GM23338 (cell line): ENCODE results near the gene HMCN2. TPM values are rescaled to one million over a fixed set of nuclear protein-coding genes. Genes with fewer than 3 reads are reported as not detected.

Source experiments
- ATAC-seq: fragments of 200-7000 bp; cut with Tn5 transposase; 3 replicates; pipeline ENCODE4 v1.9.1; 2020
- DNase-seq: peaks from one replicate; pipeline ENCODE4 v3.0.0-alpha.2; 2015; ENCODE audit warnings: low spot score
- H2AFZ ChIP-seq: fragments of 200-600 bp; sonication (generic); 2 replicates; pipeline ENCODE4 v1.8.0; 2016; ENCODE audit warnings: antibody characterized with exemption, mild to moderate bottlenecking, moderate library complexity
- H3F3A ChIP-seq: fragments of 200-600 bp; sonication (generic); replicated peaks from 2 replicates; pipeline ENCODE4 v1.8.0; 2017; ENCODE audit warnings: antibody characterized with exemption, mixed run types, low read depth
- H3K27ac ChIP-seq: fragments of 200-600 bp; sonication (generic); 2 replicates; pipeline ENCODE4 v1.6.1; 2016; ENCODE audit warnings: low read depth
- H3K27me3 ChIP-seq: fragments of 200-600 bp; sonication (generic); 2 replicates; pipeline ENCODE4 v1.8.0; 2016; ENCODE audit warnings: mild to moderate bottlenecking, mixed run types, moderate library complexity; ENCODE audit not compliant: insufficient read depth
- H3K36me3 ChIP-seq: fragments of 200-600 bp; sonication (generic); 2 replicates; pipeline ENCODE4 v1.8.0; 2016; ENCODE audit warnings: mild to moderate bottlenecking; ENCODE audit not compliant: insufficient read depth
- H3K4me1 ChIP-seq: fragments of 200-600 bp; sonication (generic); 2 replicates; pipeline ENCODE4 v1.8.0; 2016; ENCODE audit warnings: mild to moderate bottlenecking, moderate library complexity; ENCODE audit not compliant: insufficient read depth
- H3K4me2 ChIP-seq: fragments of 200-600 bp; sonication (generic); 2 replicates; pipeline ENCODE4 v1.7.1; 2017; ENCODE audit warnings: mixed run types
- H3K4me3 ChIP-seq: fragments of 200-600 bp; sonication (generic); 2 replicates; pipeline ENCODE4 v1.6.1; 2016; ENCODE audit warnings: mixed run types
- H3K79me2 ChIP-seq: fragments of 200-600 bp; sonication (generic); replicated peaks from 2 replicates; pipeline ENCODE4 v1.8.0; 2017; ENCODE audit warnings: mild to moderate bottlenecking; ENCODE audit not compliant: insufficient read depth
- H3K9me2 ChIP-seq: fragments of 200-600 bp; sonication (generic); 2 replicates; pipeline ENCODE4 v1.8.0; 2017; ENCODE audit not compliant: insufficient read depth
- H4K20me1 ChIP-seq: fragments of 200-600 bp; sonication (generic); replicated peaks from 2 replicates; pipeline ENCODE4 v1.8.0; 2017; ENCODE audit warnings: mild to moderate bottlenecking; ENCODE audit not compliant: insufficient read depth
- H3K27ac Mint-ChIP-seq: 2 replicates; pipeline ENCODE4 v1.8.0; 2020; ENCODE audit warnings: inconsistent platforms, mild to moderate bottlenecking, moderate library complexity, mixed read lengths
- H3K27me3 Mint-ChIP-seq: 3 replicates; pipeline ENCODE4 v1.8.0; 2022; ENCODE audit warnings: low read depth, mild to moderate bottlenecking, moderate library complexity, mixed read lengths, inconsistent platforms; ENCODE audit not compliant: insufficient read depth, poor library complexity
- H3K36me3 Mint-ChIP-seq: 3 replicates; pipeline ENCODE4 v1.8.0; 2021; ENCODE audit warnings: low read depth, mild to moderate bottlenecking, inconsistent platforms, moderate library complexity, mixed read lengths
- H3K4me1 Mint-ChIP-seq: 3 replicates; pipeline ENCODE4 v1.8.0; 2020; ENCODE audit warnings: mild to moderate bottlenecking, inconsistent platforms, mixed read lengths
- H3K4me3 Mint-ChIP-seq: 3 replicates; pipeline ENCODE4 v1.8.0; 2021; ENCODE audit warnings: moderate library complexity, mild to moderate bottlenecking, inconsistent platforms, mixed read lengths
- H3K9me3 Mint-ChIP-seq: 3 replicates; pipeline ENCODE4 v1.8.0; 2020; ENCODE audit warnings: moderate library complexity, mild to moderate bottlenecking, inconsistent platforms, mixed read lengths
- CREB1 ChIP-seq: fragments of 250-450 bp; sonication (Bioruptor Pico); IDR thresholded peaks from 2 replicates; pipeline ENCODE4 v1.5.0; 2020; ENCODE audit warnings: low read depth, mild to moderate bottlenecking, moderate library complexity
- EZH2 ChIP-seq: fragments of 200-600 bp; sonication (generic); IDR thresholded peaks from one replicate; pipeline ENCODE4 v1.8.0; 2017; ENCODE audit warnings: antibody characterized with exemption, mild to moderate bottlenecking, low read depth; ENCODE audit not compliant: unreplicated experiment
- EZH2phosphoT487 ChIP-seq: fragments of 200-600 bp; sonication (generic); IDR thresholded peaks from one replicate; pipeline ENCODE4 v1.8.1; 2018; ENCODE audit warnings: antibody characterized with exemption; ENCODE audit not compliant: unreplicated experiment
- NANOG ChIP-seq: IDR thresholded peaks from 2 replicates; pipeline ENCODE4 v1.6.1; 2016; ENCODE audit warnings: antibody characterized with exemption, borderline replicate concordance
- REST ChIP-seq: IDR thresholded peaks from one replicate; pipeline ENCODE4 v1.6.1; 2018; ENCODE audit warnings: antibody characterized with exemption; ENCODE audit not compliant: unreplicated experiment
- STAT1 ChIP-seq: IDR thresholded peaks from one replicate; pipeline ENCODE4 v1.6.1; 2016; ENCODE audit warnings: antibody characterized with exemption; ENCODE audit not compliant: unreplicated experiment
- ZNF114 ChIP-seq: fragments of 250-450 bp; sonication (Bioruptor Pico); IDR thresholded peaks from 2 replicates; pipeline ENCODE4 v1.5.0; 2020; ENCODE audit warnings: mild to moderate bottlenecking, moderate library complexity
- ZNF331 ChIP-seq: fragments of 250-450 bp; sonication (Bioruptor Pico); IDR thresholded peaks from 2 replicates; pipeline ENCODE4 v1.5.0; 2020; ENCODE audit warnings: low read depth, mild to moderate bottlenecking, moderate library complexity
- polyA plus RNA-seq: library from polyadenylated mRNA; unstranded; fragments of >200 nt; fragmentation: Nextera tagmentation; extraction: Ambion mirVana; gene quantifications from 2 replicates; pipeline ENCODE4 v1.2.1, GENCODE V29; 2016
- total RNA-seq: library from RNA; depleted of rRNA; stranded (reverse); fragments of >200 nt; shearing (Covaris generic); gene quantifications from 2 replicates; pipeline ENCODE4 v1.2.3, GENCODE V29; 2014
- TF ChIP-seq, protein P1 (sequence below): fragments of 250-450 bp; sonication (Bioruptor Pico); IDR thresholded peaks from 2 replicates; pipeline ENCODE4 v1.5.0; 2020; ENCODE audit warnings: mild to moderate bottlenecking, moderate library complexity
- TF ChIP-seq, protein P2 (sequence below): IDR thresholded peaks from 2 replicates; pipeline ENCODE4 v1.6.1; 2016; ENCODE audit warnings: antibody characterized with exemption

HMCN2 gene
- total and polyA plus RNA-seq, 2 experiments from 2014 or later, result 1.3 to 4.7 TPM

- TF ChIP-seq, protein P1, sequence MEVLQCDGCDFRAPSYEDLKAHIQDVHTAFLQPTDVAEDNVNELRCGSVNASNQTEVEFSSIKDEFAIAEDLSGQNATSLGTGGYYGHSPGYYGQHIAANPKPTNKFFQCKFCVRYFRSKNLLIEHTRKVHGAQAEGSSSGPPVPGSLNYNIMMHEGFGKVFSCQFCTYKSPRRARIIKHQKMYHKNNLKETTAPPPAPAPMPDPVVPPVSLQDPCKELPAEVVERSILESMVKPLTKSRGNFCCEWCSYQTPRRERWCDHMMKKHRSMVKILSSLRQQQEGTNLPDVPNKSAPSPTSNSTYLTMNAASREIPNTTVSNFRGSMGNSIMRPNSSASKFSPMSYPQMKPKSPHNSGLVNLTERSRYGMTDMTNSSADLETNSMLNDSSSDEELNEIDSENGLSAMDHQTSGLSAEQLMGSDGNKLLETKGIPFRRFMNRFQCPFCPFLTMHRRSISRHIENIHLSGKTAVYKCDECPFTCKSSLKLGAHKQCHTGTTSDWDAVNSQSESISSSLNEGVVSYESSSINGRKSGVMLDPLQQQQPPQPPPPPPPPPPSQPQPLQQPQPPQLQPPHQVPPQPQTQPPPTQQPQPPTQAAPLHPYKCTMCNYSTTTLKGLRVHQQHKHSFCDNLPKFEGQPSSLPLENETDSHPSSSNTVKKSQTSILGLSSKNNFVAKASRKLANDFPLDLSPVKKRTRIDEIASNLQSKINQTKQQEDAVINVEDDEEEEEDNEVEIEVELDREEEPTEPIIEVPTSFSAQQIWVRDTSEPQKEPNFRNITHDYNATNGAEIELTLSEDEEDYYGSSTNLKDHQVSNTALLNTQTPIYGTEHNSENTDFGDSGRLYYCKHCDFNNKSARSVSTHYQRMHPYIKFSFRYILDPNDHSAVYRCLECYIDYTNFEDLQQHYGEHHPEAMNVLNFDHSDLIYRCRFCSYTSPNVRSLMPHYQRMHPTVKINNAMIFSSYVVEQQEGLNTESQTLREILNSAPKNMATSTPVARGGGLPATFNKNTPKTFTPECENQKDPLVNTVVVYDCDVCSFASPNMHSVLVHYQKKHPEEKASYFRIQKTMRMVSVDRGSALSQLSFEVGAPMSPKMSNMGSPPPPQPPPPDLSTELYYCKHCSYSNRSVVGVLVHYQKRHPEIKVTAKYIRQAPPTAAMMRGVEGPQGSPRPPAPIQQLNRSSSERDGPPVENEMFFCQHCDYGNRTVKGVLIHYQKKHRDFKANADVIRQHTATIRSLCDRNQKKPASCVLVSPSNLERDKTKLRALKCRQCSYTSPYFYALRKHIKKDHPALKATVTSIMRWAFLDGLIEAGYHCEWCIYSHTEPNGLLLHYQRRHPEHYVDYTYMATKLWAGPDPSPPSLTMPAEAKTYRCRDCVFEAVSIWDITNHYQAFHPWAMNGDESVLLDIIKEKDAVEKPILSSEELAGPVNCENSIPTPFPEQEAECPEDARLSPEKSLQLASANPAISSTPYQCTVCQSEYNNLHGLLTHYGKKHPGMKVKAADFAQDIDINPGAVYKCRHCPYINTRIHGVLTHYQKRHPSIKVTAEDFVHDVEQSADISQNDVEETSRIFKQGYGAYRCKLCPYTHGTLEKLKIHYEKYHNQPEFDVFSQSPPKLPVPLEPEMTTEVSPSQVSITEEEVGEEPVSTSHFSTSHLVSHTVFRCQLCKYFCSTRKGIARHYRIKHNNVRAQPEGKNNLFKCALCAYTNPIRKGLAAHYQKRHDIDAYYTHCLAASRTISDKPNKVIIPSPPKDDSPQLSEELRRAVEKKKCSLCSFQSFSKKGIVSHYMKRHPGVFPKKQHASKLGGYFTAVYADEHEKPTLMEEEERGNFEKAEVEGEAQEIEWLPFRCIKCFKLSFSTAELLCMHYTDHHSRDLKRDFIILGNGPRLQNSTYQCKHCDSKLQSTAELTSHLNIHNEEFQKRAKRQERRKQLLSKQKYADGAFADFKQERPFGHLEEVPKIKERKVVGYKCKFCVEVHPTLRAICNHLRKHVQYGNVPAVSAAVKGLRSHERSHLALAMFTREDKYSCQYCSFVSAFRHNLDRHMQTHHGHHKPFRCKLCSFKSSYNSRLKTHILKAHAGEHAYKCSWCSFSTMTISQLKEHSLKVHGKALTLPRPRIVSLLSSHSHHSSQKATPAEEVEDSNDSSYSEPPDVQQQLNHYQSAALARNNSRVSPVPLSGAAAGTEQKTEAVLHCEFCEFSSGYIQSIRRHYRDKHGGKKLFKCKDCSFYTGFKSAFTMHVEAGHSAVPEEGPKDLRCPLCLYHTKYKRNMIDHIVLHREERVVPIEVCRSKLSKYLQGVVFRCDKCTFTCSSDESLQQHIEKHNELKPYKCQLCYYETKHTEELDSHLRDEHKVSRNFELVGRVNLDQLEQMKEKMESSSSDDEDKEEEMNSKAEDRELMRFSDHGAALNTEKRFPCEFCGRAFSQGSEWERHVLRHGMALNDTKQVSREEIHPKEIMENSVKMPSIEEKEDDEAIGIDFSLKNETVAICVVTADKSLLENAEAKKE (CRISPR knock-in tag), result no peak
- TF ChIP-seq, protein P2, sequence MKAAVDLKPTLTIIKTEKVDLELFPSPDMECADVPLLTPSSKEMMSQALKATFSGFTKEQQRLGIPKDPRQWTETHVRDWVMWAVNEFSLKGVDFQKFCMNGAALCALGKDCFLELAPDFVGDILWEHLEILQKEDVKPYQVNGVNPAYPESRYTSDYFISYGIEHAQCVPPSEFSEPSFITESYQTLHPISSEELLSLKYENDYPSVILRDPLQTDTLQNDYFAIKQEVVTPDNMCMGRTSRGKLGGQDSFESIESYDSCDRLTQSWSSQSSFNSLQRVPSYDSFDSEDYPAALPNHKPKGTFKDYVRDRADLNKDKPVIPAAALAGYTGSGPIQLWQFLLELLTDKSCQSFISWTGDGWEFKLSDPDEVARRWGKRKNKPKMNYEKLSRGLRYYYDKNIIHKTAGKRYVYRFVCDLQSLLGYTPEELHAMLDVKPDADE, result no peak
- TF ChIP-seq ZNF114 (CRISPR knock-in tag) (no peak), NANOG (no peak)
Observed at GRCh38 chr9:130264414-130265350, 878 bp upstream of the HMCN2 start (continued).

GRCh38 chr9:130266236-130267098 is 907 bp downstream of the HMCN2 start:
- TF ChIP-seq EZH2phosphoT487 (no peak), EZH2 (peak; percentile 10), REST (no peak), ZNF114 (CRISPR knock-in tag) (no peak), CREB1 (CRISPR knock-in tag) (peak; percentile 51), ZNF331 (CRISPR knock-in tag) (no peak), STAT1 (no peak)
- Histone ChIP-seq H2AFZ (peak overlapping the region; percentile 93), H3K27me3 (peaks cover 35% of the 10 kb centered on the region), H3K4me3 (peak overlapping the region; percentile 62), H3F3A (peaks cover 13% of the 10 kb centered on the region), H3K27ac (no peak overlapping the region), H3K9me2 (no peaks in the 10 kb centered on the region), H4K20me1 (no peaks in the 10 kb centered on the region), H3K36me3 (no peaks in the 10 kb centered on the region), H3K4me2 (peak overlapping the region; percentile 89), H3K4me1 (peaks cover 25% of the 10 kb centered on the region), H3K79me2 (no peaks in the 10 kb centered on the region; the same call in 1 of the 2 replicates)
- Mint-ChIP-seq H3K4me3 (peak overlapping the region; percentile 78), H3K27me3 (peaks cover 31% of the 10 kb centered on the region), H3K36me3 (peaks cover 3% of the 10 kb centered on the region; the same call in 2 of the 3 replicates), H3K9me3 (no peaks in the 10 kb centered on the region; the same call in 2 of the 3 replicates), H3K27ac (no peak overlapping the region), H3K4me1 (peaks cover 53% of the 10 kb centered on the region)
- ATAC-seq, result peak; percentile 33
- peak; percentile 82 for DNase-seq
